Measurements from ENCODE around the gene MAGEA6.
"Not testable (repeated sequence)": the region's sequence is repeated elsewhere in the genome, so short reads cannot be mapped to it uniquely, and the experiment has no call there.

Gene MAGEA6

DNA sequence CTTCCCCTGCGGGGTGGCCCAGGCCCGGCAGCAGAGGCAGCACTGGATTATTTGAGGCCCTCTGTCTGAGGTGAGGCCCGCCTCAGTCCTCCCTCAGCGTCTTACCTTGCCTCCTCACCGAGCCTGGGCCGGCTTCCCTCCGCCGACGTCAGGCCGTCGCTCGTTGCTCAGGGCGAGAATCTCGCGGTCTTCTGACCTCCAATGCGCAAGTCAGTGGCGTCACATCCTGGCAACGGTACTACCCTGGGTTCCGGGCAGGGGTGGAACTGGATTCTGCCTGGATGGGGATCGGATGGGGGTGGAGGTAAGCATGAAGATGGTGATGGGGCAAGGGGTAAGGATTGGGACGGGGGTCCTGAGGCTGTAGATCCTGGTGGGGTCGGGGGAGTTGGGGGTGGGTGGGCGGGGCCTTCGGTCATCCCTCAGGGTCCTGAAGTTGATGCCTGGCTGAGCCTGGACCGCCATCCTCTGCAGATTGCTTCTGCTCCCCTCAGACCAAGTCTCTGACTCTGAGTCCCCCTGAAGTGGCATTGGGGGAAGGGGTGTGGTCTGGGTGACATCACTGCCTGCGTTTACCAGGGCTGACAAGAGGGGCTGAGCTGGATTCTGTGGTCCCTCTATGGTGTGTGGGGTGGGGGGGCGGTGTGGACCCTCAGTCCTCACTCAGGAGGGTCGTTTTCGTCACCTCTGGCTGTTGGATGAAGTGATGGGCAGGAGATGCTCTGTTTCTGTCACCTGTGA, at the start of gene MAGEA6:
Gene MAGEA6, minus strand, starts transcription at position 141 of the 741 bp plus-strand sequence. CDS start 2,039 bp downstream, outside the sequence.
- not testable (repeated sequence) for DNase-seq

DNA sequence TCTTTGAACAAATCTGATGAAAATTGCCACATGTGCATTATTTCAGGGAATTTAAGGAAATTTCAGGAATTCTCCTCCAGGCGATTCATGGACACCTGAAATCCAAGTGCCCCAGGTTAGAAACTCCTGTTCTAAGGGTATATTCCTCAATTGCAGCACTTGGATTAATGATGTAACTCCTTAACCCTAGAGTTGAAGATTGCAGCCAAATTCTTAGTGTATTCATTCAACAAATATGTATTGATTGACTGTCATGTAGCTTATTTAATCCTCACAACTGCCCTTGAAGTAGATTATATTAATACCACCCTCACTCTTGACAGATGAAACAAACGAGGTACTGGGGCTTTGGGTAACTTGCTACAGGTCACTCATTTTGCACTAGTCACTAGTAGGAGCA, 49.8 kb upstream of the MAGEA6 start:
- DNase-seq: no peak

GRCh38 chrX:152818356-152818755, 48.9 kb upstream of the MAGEA6 start:
- no peak for DNase-seq

DNA sequence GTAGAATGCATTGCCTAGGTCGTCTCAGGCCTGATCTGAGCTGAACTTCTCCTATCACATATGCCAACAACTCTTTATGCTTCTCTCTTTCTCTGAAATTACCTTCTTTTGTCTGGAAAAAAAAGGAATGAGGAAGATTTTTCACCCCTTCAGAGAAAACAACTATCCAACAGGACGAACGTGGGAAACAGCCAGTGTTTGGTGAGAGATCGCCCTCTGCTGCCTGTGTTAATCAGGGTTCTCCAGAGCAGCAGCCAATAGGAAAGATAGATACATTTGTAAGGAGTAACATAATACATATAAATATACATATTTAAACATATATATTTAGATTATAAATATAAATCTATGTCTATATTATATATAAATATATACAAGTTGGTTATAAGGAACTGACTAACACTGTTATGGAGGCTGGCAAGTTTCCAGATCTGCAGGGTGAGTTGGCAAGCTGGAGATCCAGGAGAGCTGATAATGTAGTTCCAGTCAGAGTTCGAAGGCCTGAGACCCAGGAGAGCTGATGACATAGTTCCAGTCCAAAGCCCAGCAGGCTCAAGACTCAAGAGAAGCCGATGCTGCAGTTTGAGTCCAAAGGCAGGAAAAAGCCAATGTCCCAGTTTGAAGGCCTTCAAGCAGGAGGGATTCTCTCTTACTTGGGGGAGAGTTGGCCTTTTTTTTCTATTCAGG, 47.7 kb upstream of the MAGEA6 start:
- no peak for DNase-seq

DNA sequence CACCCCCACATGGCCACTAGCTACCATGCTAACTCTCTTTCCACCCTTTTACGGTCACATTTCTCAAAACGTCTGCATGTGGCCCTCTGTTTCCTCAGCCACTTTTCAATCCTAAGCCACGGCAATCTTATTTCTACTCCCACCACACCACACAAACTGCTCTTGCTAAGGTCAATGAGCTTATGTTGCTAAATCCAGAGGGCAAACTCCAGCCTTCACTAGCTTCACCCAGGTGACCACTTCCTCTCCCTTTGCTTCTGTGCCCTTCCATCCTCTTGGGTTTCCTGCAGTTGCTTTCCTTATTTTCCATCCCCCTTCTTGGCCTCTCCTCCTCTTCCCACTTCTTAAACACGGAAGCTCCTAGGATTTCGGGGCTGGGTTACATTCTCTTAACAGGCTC, 44.6 kb upstream of the MAGEA6 start:
- DNase-seq: no peak

GRCh38 chrX:152813206-152813605, 43.7 kb upstream of the MAGEA6 start:
- DNase-seq: no peak

- DNase-seq: no peak
These were observed 40.9 kb upstream of the MAGEA6 start for GRCh38 chrX:152810403-152810802.

GRCh38 chrX:152806035-152806434, 36.5 kb upstream of the MAGEA6 start:
- DNase-seq: no peak

- DNase-seq: no peak
These were observed 29.5 kb upstream of the MAGEA6 start for GRCh38 chrX:152798945-152799344.

GRCh38 chrX:152787062-152787461, 17.6 kb upstream of the MAGEA6 start:
- DNase-seq: not testable (repeated sequence)

DNA sequence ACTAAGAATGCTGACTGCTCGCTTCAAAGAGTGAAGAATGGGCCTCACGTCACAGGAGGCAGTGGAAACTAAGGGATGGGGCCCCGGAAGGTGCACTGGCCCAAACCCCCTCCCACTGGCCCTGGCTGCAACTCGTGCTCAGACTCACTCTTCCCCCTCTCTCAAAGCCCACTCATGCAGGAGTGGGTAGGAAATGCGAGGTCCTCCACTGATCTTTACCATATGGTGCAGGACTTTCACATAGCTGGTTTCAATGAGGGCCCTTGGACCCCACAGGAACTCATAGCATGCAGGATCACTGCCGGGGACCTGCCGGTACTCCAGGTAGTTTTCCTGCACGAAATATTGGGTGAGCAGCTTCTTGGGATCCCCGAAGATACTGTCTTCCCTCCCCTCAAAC, 2.9 kb downstream of the MAGEA6 start:
- DNase-seq: not testable (repeated sequence)

- not testable (repeated sequence) for DNase-seq
These were observed 7.9 kb downstream of the MAGEA6 start for GRCh38 chrX:152761582-152761981.

GRCh38 chrX:152759544-152759943, 9.9 kb downstream of the MAGEA6 start:
- DNase-seq: not testable (repeated sequence)

DNA sequence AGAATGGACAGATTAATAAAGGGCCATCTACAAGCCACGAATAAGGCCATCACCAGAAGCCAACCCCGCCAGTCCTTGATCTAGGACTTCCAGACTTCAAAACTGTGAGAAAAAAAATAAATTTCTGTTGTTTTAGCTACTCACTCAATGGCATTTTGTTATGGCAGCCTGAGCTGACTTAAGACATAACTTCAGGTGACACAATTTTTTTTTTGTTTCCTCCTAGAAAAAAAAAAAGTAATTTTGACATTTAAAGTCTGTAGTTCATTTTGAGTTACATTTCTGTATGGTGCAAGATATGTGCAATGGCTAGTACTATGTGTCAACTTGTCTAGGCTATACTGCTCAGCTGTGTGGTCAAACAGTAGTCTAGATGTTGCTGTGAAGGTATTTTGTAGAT, 10.6 kb downstream of the MAGEA6 start, which contains the start of gene CSAG3:
Gene CSAG3, plus strand, starts transcription at position 301 of the 400 bp plus-strand sequence.
- not testable (repeated sequence) for DNase-seq

- not testable (repeated sequence) for DNase-seq
These were observed 14.6 kb downstream of the MAGEA6 start for GRCh38 chrX:152754871-152755270.

GRCh38 chrX:152753686-152754650, 15.5 kb downstream of the MAGEA6 start, which contains the start of gene MAGEA2:
MAGEA2 (minus strand) TSS chrX:152753842; CDS start chrX:152751363, 2,479 bp downstream.
- DNase-seq: not testable (repeated sequence)

- no peak for DNase-seq
These were observed 30.9 kb downstream of the MAGEA6 start for GRCh38 chrX:152738560-152738959.

DNA sequence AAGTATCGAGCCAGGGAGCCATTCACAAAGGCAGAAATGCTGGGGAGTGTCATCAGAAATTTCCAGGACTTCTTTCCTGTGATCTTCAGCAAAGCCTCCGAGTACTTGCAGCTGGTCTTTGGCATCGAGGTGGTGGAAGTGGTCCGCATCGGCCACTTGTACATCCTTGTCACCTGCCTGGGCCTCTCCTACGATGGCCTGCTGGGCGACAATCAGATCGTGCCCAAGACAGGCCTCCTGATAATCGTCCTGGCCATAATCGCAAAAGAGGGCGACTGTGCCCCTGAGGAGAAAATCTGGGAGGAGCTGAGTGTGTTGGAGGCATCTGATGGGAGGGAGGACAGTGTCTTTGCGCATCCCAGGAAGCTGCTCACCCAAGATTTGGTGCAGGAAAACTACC, 33.0 kb downstream of the MAGEA6 start:
- DNase-seq: not testable (repeated sequence)

GRCh38 chrX:152735860-152736511, 33.5 kb downstream of the MAGEA6 start:
- no peak for DNase-seq

GRCh38 chrX:152735101-152735500, 34.4 kb downstream of the MAGEA6 start:
- DNase-seq: no peak

DNA sequence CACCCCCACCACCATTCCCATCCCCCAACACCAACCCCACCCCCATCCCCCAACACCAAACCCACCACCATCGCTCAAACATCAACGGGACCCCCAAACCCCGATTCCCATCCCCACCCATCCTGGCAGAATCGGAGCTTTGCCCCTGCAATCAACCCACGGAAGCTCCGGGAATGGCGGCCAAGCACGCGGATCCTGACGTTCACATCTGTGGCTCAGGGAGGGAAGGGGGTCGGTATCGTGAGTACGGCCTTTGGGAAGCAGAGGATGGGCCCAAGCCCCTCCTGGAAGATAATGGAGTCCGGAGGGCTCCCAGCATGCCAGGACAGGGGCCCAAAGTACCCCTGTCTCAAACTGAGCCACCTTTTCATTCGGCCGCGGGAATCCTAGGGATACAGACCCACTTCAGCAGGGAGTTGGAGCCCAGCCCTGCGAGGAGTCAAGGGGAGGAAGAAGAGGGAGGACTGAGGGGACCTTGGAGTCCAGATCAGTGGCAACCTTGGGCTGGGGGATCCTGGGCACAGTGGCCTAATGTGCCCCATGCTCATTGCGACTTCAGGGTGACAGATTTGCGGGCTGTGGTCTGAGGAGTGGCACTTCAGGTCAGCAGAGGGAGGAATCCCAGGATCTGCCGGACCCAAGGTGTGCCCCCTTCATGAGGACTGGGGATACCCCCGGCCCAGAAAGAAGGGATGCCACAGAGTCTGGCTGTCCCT, 35.2 kb downstream of the MAGEA6 start:
- DNase-seq: not testable (repeated sequence)
